K562 (cell line): ENCODE results near the gene RNF114. TPM values are rescaled to one million over a fixed set of nuclear protein-coding genes. Genes with fewer than 3 reads are reported as not detected.
A peak's percentile ranks its signal among the peaks of the same experiment; 100 is the strongest.

Experiments used
- CTCFL ChIP-seq: IDR thresholded peaks from 2 replicates; pipeline ENCODE4 v1.6.1; 2011; ENCODE audit warnings: borderline replicate concordance, low read depth, mild to moderate bottlenecking, moderate library complexity, low read length; ENCODE audit not compliant: insufficient read depth, poor library complexity, severe bottlenecking
- ETV5 ChIP-seq: sonication (generic); formaldehyde crosslinking; IDR thresholded peaks from 2 replicates; pipeline ENCODE4 v1.4.0; 2020; ENCODE audit warnings: low read depth, mild to moderate bottlenecking, missing genetic modification reagents
- KDM2B ChIP-seq: fragments of 250-450 bp; sonication (Bioruptor Pico); IDR thresholded peaks from 2 replicates; pipeline ENCODE4 v1.8.0; 2021; ENCODE audit warnings: mild to moderate bottlenecking, moderate library complexity
- MAX ChIP-seq: sonication (generic); formaldehyde crosslinking; IDR thresholded peaks from 2 replicates; pipeline ENCODE4 v1.9.0; 2022; ENCODE audit warnings: mild to moderate bottlenecking, missing genetic modification reagents
- NBN ChIP-seq: fragments of 450-650 bp; IDR thresholded peaks from 2 replicates; pipeline ENCODE4 v1.6.1; 2016; ENCODE audit warnings: low read depth, mild to moderate bottlenecking
- RREB1 ChIP-seq: fragments of 250-450 bp; sonication (Bioruptor Pico); IDR thresholded peaks from 2 replicates; pipeline ENCODE4 v1.4.0; 2020
- polyA plus RNA-seq, 8 experiments: library from polyadenylated mRNA; depleted of rRNA in 4 of 8; stranded (reverse) in 5 of 8; unstranded in 3 of 8; fragments of >200 nt; fragmentation: Nextera tagmentation in 2 of 8; fragmentation: Illumina TruSeq in 1 of 8; extraction: Ambion mirVana in 2 of 8; extraction: Trizol in 1 of 8; gene quantifications; 2 replicates each; pipeline versions ENCODE4 v1.2.1 to v1.2.3, GENCODE V29; 2011 to 2014; ENCODE audit warnings: inconsistent platforms in 1 of 8, missing spikeins in 1 of 8
- total RNA-seq, 7 experiments: library from RNA; depleted of rRNA in 6 of 7; stranded (reverse); fragments of >200 nt in 6 of 7; fragmentation: Illumina TruSeq in 2 of 7; extraction: Trizol in 2 of 7; gene quantifications; 2 replicates each; pipeline versions ENCODE4 v1.2.1 to v1.2.3, GENCODE V29; 2011 to 2021; ENCODE audit warnings: low replicate concordance in 1 of 7
- TF ChIP-seq, protein P1 (sequence below): fragments of 200-800 bp; sonication (Bioruptor generic); IDR thresholded peaks from 2 replicates; pipeline ENCODE4 v1.6.1; 2016; ENCODE audit warnings: missing genetic modification characterization, missing compliant biosample characterization

The RNF114 gene
- total and polyA plus RNA-seq, 9 of the 15 experiments (the other 6 are each of a cell fraction or from before 2014, with no cell fraction given): 38.6 to 111 (median 62.6) TPM

DNA sequence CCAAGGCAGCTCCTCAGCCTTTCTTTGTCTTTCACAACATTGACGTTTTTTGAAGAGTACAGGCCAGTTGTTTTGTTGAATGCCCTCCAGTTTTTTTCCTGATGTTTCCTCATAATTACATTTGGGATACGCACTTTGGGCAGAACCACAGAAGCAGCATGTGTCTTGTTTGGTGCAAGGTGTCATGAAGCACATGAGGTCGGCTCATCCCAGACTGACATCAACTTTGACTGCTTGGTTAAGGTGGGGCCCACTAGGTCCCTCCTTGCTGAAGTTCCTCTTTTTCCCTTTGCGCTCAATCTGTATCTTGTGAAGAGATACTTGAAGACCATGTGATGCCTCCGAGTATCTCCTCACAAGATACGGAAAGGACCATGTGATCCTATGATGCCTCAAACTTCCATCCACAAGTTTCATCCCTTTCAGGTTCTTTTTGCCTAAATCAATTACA is 57.1 kb downstream of the RNF114 start (continued):
- TF ChIP-seq CTCFL: no peak
- TF ChIP-seq KDM2B (CRISPR knock-in tag): no peak
- TF ChIP-seq NBN: no peak
- TF ChIP-seq, protein P1, sequence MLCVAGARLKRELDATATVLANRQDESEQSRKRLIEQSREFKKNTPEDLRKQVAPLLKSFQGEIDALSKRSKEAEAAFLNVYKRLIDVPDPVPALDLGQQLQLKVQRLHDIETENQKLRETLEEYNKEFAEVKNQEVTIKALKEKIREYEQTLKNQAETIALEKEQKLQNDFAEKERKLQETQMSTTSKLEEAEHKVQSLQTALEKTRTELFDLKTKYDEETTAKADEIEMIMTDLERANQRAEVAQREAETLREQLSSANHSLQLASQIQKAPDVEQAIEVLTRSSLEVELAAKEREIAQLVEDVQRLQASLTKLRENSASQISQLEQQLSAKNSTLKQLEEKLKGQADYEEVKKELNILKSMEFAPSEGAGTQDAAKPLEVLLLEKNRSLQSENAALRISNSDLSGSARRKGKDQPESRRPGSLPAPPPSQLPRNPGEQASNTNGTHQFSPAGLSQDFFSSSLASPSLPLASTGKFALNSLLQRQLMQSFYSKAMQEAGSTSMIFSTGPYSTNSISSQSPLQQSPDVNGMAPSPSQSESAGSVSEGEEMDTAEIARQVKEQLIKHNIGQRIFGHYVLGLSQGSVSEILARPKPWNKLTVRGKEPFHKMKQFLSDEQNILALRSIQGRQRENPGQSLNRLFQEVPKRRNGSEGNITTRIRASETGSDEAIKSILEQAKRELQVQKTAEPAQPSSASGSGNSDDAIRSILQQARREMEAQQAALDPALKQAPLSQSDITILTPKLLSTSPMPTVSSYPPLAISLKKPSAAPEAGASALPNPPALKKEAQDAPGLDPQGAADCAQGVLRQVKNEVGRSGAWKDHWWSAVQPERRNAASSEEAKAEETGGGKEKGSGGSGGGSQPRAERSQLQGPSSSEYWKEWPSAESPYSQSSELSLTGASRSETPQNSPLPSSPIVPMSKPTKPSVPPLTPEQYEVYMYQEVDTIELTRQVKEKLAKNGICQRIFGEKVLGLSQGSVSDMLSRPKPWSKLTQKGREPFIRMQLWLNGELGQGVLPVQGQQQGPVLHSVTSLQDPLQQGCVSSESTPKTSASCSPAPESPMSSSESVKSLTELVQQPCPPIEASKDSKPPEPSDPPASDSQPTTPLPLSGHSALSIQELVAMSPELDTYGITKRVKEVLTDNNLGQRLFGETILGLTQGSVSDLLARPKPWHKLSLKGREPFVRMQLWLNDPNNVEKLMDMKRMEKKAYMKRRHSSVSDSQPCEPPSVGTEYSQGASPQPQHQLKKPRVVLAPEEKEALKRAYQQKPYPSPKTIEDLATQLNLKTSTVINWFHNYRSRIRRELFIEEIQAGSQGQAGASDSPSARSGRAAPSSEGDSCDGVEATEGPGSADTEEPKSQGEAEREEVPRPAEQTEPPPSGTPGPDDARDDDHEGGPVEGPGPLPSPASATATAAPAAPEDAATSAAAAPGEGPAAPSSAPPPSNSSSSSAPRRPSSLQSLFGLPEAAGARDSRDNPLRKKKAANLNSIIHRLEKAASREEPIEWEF (CRISPR knock-in tag): no peak
- TF ChIP-seq ETV5 (CRISPR knock-in tag): no peak
- no peak for TF ChIP-seq RREB1 (CRISPR knock-in tag)
- TF ChIP-seq MAX (CRISPR knock-in tag): peak; percentile 93
